Measurements from ENCODE around the gene ZFP36L1.

- TF ChIP-seq CTCF (IDR thresholded peaks at IDR 0.05) (no peak), POLR2AphosphoS5 (IDR thresholded peaks at IDR 0.05; ENCODE audit: insufficient read depth in 1 of 2, low read depth in 1 of 2) (no peak)
These were observed 8.8 kb upstream of the ZFP36L1 start for GRCh38 chr14:68801631-68802030.

Data from vagina (tissue), 2 donors.